Dermis microvascular lymphatic vessel endothelial cell (primary cell): ENCODE results near the gene CXXC1. TPM values are rescaled to one million over a fixed set of nuclear protein-coding genes. Genes with fewer than 3 reads are reported as not detected.
"Not testable (repeated sequence)": the region's sequence is repeated elsewhere in the genome, so short reads cannot be mapped to it uniquely, and the experiment has no call there.

Experiments used
- DNase-seq, 2 donors: peaks; one replicate each; pipeline versions ENCODE4 v3.0.0 to v3.0.0-alpha.2; 2010; ENCODE audit warnings: low read depth in 2 of 2
- total RNA-seq: library from RNA; depleted of rRNA; stranded (reverse); fragments of >200 nt; gene quantifications from 2 replicates; pipeline ENCODE4 v1.2.1, GENCODE V29; 2014

Gene CXXC1
- total RNA-seq, 1 donor from 2014 or later, result 34.7 TPM

GRCh38 chr18:50297621-50298442 is 10.3 kb upstream of the CXXC1 start:
- peak; percentile 32 to 52 for DNase-seq

GRCh38 chr18:50293039-50293438 is 5.5 kb upstream of the CXXC1 start:
- no peak for DNase-seq

GRCh38 chr18:50289108-50289443 is 1.6 kb upstream of the CXXC1 start:
- DNase-seq, result no peak

GRCh38 chr18:50288348-50289107 is 1.0 kb upstream of the CXXC1 start:
- not testable (repeated sequence) for DNase-seq

- no peak for DNase-seq
These were observed 458 bp downstream of the CXXC1 start for GRCh38 chr18:50287028-50287440.

- peak in 1 of 2 donors; percentile 29 for DNase-seq
These were observed 983 bp downstream of the CXXC1 start for GRCh38 chr18:50286391-50287027.

GRCh38 chr18:50285631-50286321 is 1.7 kb downstream of the CXXC1 start:
- no peak for DNase-seq

GRCh38 chr18:50285071-50285470 is 2.4 kb downstream of the CXXC1 start:
- no peak for DNase-seq

GRCh38 chr18:50284255-50284885 is 3.1 kb downstream of the CXXC1 start:
- no peak for DNase-seq

GRCh38 chr18:50283469-50284209 is 3.9 kb downstream of the CXXC1 start:
- DNase-seq, result no peak

- no peak for DNase-seq
These were observed 4.8 kb downstream of the CXXC1 start for GRCh38 chr18:50282521-50283335.

- DNase-seq, result no peak
These were observed 5.4 kb downstream of the CXXC1 start for GRCh38 chr18:50281972-50282520.

- DNase-seq, result peak; percentile 95 to 98
These were observed 6.1 kb downstream of the CXXC1 start, which contains the start of gene MBD1 for GRCh38 chr18:50281295-50281971. MBD1 (minus strand) TSS chr18:50281523; CDS start chr18:50279992, 1,531 bp downstream.

- no peak for DNase-seq
These were observed 6.7 kb downstream of the CXXC1 start for GRCh38 chr18:50280707-50281294.

- no peak for DNase-seq
These were observed 7.7 kb downstream of the CXXC1 start for GRCh38 chr18:50279752-50280151.

- peak in 1 of 2 donors; percentile 49 for DNase-seq
These were observed 9.6 kb downstream of the CXXC1 start for GRCh38 chr18:50277942-50278341.

GRCh38 chr18:50276452-50276851 is 11.0 kb downstream of the CXXC1 start:
- DNase-seq, result no peak

GRCh38 chr18:50275503-50276036 is 11.9 kb downstream of the CXXC1 start:
- DNase-seq, result no peak
